Activated naive CD4-positive, alpha-beta T cell treated with anti-CD3 and anti-CD28 coated beads, Interleukin-2, amount 10 ng/mL, durations not matched to agents 7 days and 5 days (primary cell): Measurements from ENCODE around the gene PLXNA4.

Experiments
- CTCF ChIA-PET: fragments of 350-600 bp; sonication (Branson Sonifier 250); formaldehyde crosslinking; loops from one replicate; lab custom pipeline; 2021; ENCODE audit warnings: antibody characterized with exemption; lab: Charles Lee
- DNase-seq: peaks from one replicate; pipeline ENCODE4 v3.0.0-alpha.2; 2020
- H3K27ac Mint-ChIP-seq: one replicate; pipeline ENCODE4 v1.8.0; 2021; ENCODE audit warnings: mild to moderate bottlenecking, moderate library complexity, mixed read lengths
- H3K27me3 Mint-ChIP-seq: one replicate; pipeline ENCODE4 v1.8.0; 2021; ENCODE audit warnings: mild to moderate bottlenecking, mixed read lengths
- H3K36me3 Mint-ChIP-seq: one replicate; pipeline ENCODE4 v1.8.0; 2021; ENCODE audit warnings: mixed read lengths
- H3K4me1 Mint-ChIP-seq: one replicate; pipeline ENCODE4 v1.8.0; 2021; ENCODE audit warnings: mixed read lengths
- H3K4me3 Mint-ChIP-seq: one replicate; pipeline ENCODE4 v1.8.0; 2021; ENCODE audit warnings: mild to moderate bottlenecking, moderate library complexity, mixed read lengths
- H3K9me3 Mint-ChIP-seq: one replicate; pipeline ENCODE4 v1.8.0; 2021; ENCODE audit warnings: mixed read lengths

PLXNA4 gene

DNA sequence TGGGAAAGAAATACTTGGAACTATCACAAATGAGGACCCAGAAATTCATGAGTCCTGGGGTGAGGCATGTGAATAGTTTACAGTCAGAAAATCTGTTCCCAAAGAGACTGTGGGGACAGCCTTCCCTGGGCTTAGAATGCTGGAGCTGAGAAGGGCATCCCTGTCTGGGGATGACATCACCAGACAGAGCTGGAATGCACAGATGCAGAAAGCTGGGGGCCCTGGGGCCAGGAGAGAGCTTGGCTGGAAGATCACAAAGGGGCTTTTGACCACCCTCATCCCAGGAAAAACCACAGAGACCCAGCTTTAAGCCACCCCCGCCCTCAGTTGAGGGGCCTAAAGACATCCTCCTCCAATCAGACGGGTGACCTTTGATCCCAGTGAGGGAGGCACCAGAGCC is 264.5 kb downstream of the PLXNA4 start:
- peaks cover 53% of the 10 kb centered on the region for H3K27me3 Mint-ChIP-seq
- H3K27ac Mint-ChIP-seq, result no peak overlapping the region
- CTCF ChIA-PET, result interaction anchor here (1.3 kb wide), 1 partner anchor 269 kb away, joined by 5 read pairs; no protein-coding TSS in a partner anchor
- H3K4me3 Mint-ChIP-seq, result no peak overlapping the region
- H3K9me3 Mint-ChIP-seq, result peaks cover under 1% of the 10 kb centered on the region
- peaks cover under 1% of the 10 kb centered on the region for H3K36me3 Mint-ChIP-seq
- peaks cover 21% of the 10 kb centered on the region for H3K4me1 Mint-ChIP-seq
- no peak for DNase-seq

- Mint-ChIP-seq H3K27ac (no peak overlapping the region), H3K4me1 (peaks cover 12% of the 10 kb centered on the region), H3K4me3 (no peak overlapping the region), H3K27me3 (peaks cover 56% of the 10 kb centered on the region), H3K9me3 (no peaks in the 10 kb centered on the region), H3K36me3 (no peaks in the 10 kb centered on the region)
- DNase-seq, result peak; percentile 53
- CTCF ChIA-PET, result interaction anchor here (1.5 to 2.7 kb wide), 3 partner anchors 10 to 271 kb away, joined by 5 to 14 read pairs (median 5); no protein-coding TSS in a partner anchor
Measured at GRCh38 chr7:132309102-132309805, 267.0 kb downstream of the PLXNA4 start.

DNA sequence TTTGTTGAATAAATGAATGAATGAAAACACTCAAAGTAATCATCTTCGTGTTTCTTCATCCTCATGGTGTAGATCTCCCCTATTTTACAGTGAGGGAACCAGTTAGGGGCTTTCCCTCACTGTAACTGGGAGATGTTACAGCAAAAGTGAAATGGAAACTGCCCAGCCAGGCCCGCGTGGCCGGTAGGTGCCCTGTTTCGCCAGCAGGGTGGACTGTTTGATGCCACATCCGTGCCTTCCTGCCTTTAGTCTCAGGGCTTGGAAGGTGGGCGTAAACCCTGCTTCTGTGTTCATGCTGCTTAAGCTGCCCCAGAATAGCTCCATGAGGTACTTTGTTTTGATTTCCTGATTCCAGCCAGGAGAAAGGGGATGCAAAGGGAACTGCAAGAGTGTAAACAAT is 268.8 kb downstream of the PLXNA4 start:
- Mint-ChIP-seq H3K27ac (no peak overlapping the region), H3K36me3 (no peaks in the 10 kb centered on the region), H3K4me3 (no peak overlapping the region), H3K4me1 (peaks cover 12% of the 10 kb centered on the region), H3K27me3 (peaks cover 50% of the 10 kb centered on the region), H3K9me3 (no peaks in the 10 kb centered on the region)
- CTCF ChIA-PET, result interaction anchor here (1.5 kb wide), 1 partner anchor 270 kb away, joined by 5 read pairs; no protein-coding TSS in a partner anchor
- DNase-seq, result no peak

GRCh38 chr7:132300599-132301277 is 275.5 kb downstream of the PLXNA4 start:
- Mint-ChIP-seq H3K4me1 (peaks cover 3% of the 10 kb centered on the region), H3K27ac (no peak overlapping the region), H3K36me3 (no peaks in the 10 kb centered on the region), H3K4me3 (no peak overlapping the region), H3K27me3 (peaks cover 23% of the 10 kb centered on the region), H3K9me3 (no peaks in the 10 kb centered on the region)
- no peak for DNase-seq
- CTCF ChIA-PET, result interaction anchor here (1.4 kb wide), 1 partner anchor 18 kb away, joined by 3 read pairs; no protein-coding TSS in a partner anchor

DNA sequence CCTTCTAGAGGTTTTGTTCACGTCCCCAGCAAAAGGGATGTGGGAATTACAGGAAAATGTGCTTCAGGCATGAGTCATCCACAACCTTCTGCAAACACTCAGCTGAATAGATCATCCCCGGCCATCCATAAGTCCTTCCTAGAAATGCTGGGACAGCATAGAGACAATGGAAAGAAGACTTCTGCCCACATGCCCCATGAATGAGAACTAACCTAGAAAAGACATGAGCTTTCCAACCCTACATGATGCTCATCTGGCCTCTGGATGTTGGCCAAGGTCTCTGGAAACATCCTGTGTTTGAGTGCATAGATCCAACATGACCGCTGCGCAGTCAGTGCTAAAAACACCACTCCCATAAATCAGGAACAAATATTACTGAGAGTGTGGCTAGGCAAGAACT is 277.5 kb downstream of the PLXNA4 start:
- H3K4me1 Mint-ChIP-seq, result peaks cover 3% of the 10 kb centered on the region
- H3K27me3 Mint-ChIP-seq, result peaks cover 17% of the 10 kb centered on the region
- CTCF ChIA-PET, result no interaction called here
- no peaks in the 10 kb centered on the region for H3K9me3 Mint-ChIP-seq
- H3K36me3 Mint-ChIP-seq, result no peaks in the 10 kb centered on the region
- DNase-seq, result no peak
- H3K27ac Mint-ChIP-seq, result no peak overlapping the region
- no peak overlapping the region for H3K4me3 Mint-ChIP-seq

GRCh38 chr7:132296820-132297219 is 279.4 kb downstream of the PLXNA4 start:
- Mint-ChIP-seq H3K27me3 (peaks cover 17% of the 10 kb centered on the region), H3K4me3 (no peak overlapping the region), H3K27ac (no peak overlapping the region), H3K36me3 (peaks cover 2% of the 10 kb centered on the region), H3K9me3 (no peaks in the 10 kb centered on the region), H3K4me1 (peaks cover 3% of the 10 kb centered on the region)
- CTCF ChIA-PET, result interaction anchor here (2.1 kb wide), 1 partner anchor 283 kb away, joined by 8 read pairs; no protein-coding TSS in a partner anchor
- no peak for DNase-seq

DNA sequence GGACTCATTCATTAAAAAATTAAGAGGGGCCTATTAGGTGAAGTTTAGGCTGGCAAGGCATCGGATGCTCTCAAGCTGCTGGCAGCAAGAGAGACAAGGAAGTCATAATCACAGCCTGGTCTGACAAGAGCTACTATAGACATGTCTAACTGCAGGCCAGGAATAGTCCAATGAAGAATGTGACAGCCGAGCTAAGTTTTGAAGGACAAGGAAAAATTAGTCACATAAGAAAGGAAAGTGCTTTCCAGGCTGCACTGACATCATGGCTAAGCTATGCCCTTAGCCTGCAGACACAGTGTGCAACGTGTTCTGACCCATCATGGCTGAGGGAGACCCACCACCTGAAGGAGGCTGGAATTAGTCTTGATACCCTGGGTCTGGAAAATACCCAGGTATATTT is 281.1 kb downstream of the PLXNA4 start:
- Mint-ChIP-seq H3K27ac (no peak overlapping the region), H3K9me3 (no peaks in the 10 kb centered on the region), H3K27me3 (peaks cover 15% of the 10 kb centered on the region), H3K4me3 (no peak overlapping the region), H3K4me1 (peaks cover 3% of the 10 kb centered on the region), H3K36me3 (peaks cover 2% of the 10 kb centered on the region)
- CTCF ChIA-PET, result interaction anchor here (2.1 kb wide), 1 partner anchor 285 kb away, joined by 8 read pairs; no protein-coding TSS in a partner anchor
- no peak for DNase-seq

DNA sequence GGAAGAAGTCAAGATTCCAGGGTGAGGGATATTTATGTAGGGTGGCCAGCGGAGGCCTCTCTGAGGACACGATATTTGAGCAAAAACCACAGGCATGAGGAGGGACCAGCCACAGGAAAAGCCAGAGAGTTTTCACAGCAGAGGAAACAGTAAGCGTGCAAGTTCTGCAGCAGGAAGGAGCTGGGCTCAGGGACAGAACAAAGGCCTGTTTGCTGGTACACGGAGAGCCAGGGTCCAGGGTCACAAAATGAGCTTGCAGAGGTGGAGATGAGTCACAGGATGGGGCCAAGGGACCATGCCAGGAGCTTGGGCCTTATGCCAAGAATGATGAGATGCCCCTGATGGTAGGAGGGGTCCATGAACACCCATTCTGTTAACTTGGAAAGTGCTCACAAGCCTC is 283.5 kb downstream of the PLXNA4 start:
- H3K36me3 Mint-ChIP-seq, result peaks cover 2% of the 10 kb centered on the region
- no peaks in the 10 kb centered on the region for H3K4me1 Mint-ChIP-seq
- H3K27me3 Mint-ChIP-seq, result peaks cover 8% of the 10 kb centered on the region
- no peaks in the 10 kb centered on the region for H3K9me3 Mint-ChIP-seq
- CTCF ChIA-PET, result no interaction called here
- no peak overlapping the region for H3K4me3 Mint-ChIP-seq
- H3K27ac Mint-ChIP-seq, result no peak overlapping the region
- DNase-seq, result no peak

DNA sequence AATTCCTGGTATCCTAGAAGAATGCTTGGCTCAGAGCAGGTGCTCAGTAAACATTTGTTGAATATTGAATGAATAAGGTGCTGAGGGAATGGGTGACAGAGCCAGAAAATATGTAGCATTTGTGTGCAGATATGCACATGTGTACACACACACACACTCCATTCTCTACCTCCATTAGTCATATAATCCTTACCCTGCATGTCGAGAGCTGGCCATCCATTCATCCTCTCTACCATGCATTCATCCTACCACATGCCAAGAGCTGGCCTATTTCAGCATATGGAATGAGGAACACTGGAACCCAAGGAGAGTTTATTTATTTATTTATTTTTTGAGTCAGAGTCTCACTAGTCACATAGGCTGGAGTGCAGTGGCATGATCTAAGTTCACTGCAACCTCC is 284.8 kb downstream of the PLXNA4 start:
- DNase-seq, result no peak
- H3K36me3 Mint-ChIP-seq, result peaks cover 2% of the 10 kb centered on the region
- no peaks in the 10 kb centered on the region for H3K9me3 Mint-ChIP-seq
- no peak overlapping the region for H3K27ac Mint-ChIP-seq
- CTCF ChIA-PET, result interaction anchor here (1.6 kb wide), 1 partner anchor 27 kb away, joined by 4 read pairs; no protein-coding TSS in a partner anchor
- H3K4me3 Mint-ChIP-seq, result no peak overlapping the region
- H3K4me1 Mint-ChIP-seq, result no peaks in the 10 kb centered on the region
- peaks cover 10% of the 10 kb centered on the region for H3K27me3 Mint-ChIP-seq

GRCh38 chr7:132290021-132290420 is 286.2 kb downstream of the PLXNA4 start:
- no peak for DNase-seq
- no peak overlapping the region for H3K4me3 Mint-ChIP-seq
- H3K36me3 Mint-ChIP-seq, result peaks cover 2% of the 10 kb centered on the region
- H3K27ac Mint-ChIP-seq, result no peak overlapping the region
- no peaks in the 10 kb centered on the region for H3K9me3 Mint-ChIP-seq
- peaks cover 11% of the 10 kb centered on the region for H3K27me3 Mint-ChIP-seq
- no peaks in the 10 kb centered on the region for H3K4me1 Mint-ChIP-seq
- CTCF ChIA-PET, result no interaction called here

DNA sequence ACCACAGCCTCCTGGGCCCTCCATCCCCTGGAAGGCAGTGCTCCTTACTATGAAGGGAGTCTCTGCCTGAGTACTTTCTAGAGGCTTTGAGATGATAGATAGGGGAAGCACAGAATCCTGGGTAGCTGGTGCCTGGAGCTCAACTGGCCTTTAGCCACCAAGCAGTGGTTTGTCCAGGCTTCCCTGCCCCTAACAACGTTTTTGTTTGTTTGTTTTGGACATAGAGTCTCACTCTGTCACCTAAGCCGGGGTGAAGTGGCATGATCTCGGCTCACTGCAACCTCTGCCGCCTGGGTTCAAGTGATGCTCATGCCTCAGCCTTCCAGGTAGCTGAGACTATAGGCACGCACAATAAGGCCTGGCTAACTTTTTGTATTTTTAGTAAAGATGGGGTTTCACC is 289.4 kb downstream of the PLXNA4 start:
- CTCF ChIA-PET, result no interaction called here
- Mint-ChIP-seq H3K27me3 (peaks cover 11% of the 10 kb centered on the region), H3K36me3 (no peaks in the 10 kb centered on the region), H3K4me1 (no peaks in the 10 kb centered on the region), H3K4me3 (no peak overlapping the region), H3K9me3 (no peaks in the 10 kb centered on the region), H3K27ac (no peak overlapping the region)
- DNase-seq, result no peak

- H3K27ac Mint-ChIP-seq, result no peak overlapping the region
- peaks cover 8% of the 10 kb centered on the region for H3K27me3 Mint-ChIP-seq
- CTCF ChIA-PET, result no interaction called here
- no peaks in the 10 kb centered on the region for H3K4me1 Mint-ChIP-seq
- DNase-seq, result no peak
- H3K4me3 Mint-ChIP-seq, result no peak overlapping the region
- H3K36me3 Mint-ChIP-seq, result no peaks in the 10 kb centered on the region
- no peaks in the 10 kb centered on the region for H3K9me3 Mint-ChIP-seq
Measured at GRCh38 chr7:132280335-132280734, 295.9 kb downstream of the PLXNA4 start.

DNA sequence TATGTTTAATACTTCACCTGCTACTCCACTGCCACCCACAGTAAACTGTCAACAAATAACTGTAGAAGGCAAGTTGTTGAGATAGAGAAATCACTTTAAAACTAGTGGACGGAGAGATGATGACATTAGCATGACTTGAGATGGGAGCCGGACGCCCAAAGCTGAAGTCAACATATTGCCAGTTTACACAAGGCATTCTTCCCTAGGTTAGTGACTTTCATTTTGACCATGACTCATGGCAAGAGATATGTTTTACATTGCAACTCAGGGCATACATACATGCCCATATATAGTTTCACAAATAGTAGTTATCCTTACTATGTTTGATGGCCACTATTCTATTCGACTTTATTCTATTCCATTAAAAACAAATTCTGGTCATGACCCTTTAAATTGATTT is 296.6 kb downstream of the PLXNA4 start:
- Mint-ChIP-seq H3K4me3 (no peak overlapping the region), H3K4me1 (no peaks in the 10 kb centered on the region), H3K36me3 (no peaks in the 10 kb centered on the region), H3K9me3 (no peaks in the 10 kb centered on the region), H3K27me3 (peaks cover 8% of the 10 kb centered on the region), H3K27ac (no peak overlapping the region)
- CTCF ChIA-PET, result no interaction called here
- no peak for DNase-seq

- H3K36me3 Mint-ChIP-seq, result no peaks in the 10 kb centered on the region
- no peaks in the 10 kb centered on the region for H3K9me3 Mint-ChIP-seq
- H3K4me3 Mint-ChIP-seq, result no peak overlapping the region
- no peaks in the 10 kb centered on the region for H3K4me1 Mint-ChIP-seq
- no peak overlapping the region for H3K27ac Mint-ChIP-seq
- H3K27me3 Mint-ChIP-seq, result peaks cover 8% of the 10 kb centered on the region
- DNase-seq, result no peak
- CTCF ChIA-PET, result no interaction called here
Measured at GRCh38 chr7:132276976-132277725, 299.1 kb downstream of the PLXNA4 start.
